Adrenal gland (tissue), 12 donors: ENCODE measurements around the gene EIF4A3. TPM values are rescaled to one million over a fixed set of nuclear protein-coding genes. Genes with fewer than 3 reads are reported as not detected.

Experiments used
- DNase-seq, 7 donors: peaks; one replicate each; pipeline ENCODE4 v3.0.0-alpha.2; 2019 to 2020
- H3K27ac ChIP-seq, 5 donors: fragments of 200-600 bp; sonication (generic) in 4 of 5; 1 replicate in 3 of 5; 2 replicates in 2 of 5; pipeline versions ENCODE4 v1.5.1 to v1.8.0; 2016 to 2020; ENCODE audit warnings: mild to moderate bottlenecking in 1 of 5
- H3K27me3 ChIP-seq: fragments of 200-600 bp; 2 replicates; pipeline ENCODE4 v1.8.0; 2021
- H3K36me3 ChIP-seq, 2 donors: fragments of 200-600 bp; replicated peaks in 1 of 2; 1 replicate in 1 of 2; 2 replicates in 1 of 2; pipeline versions ENCODE4 v1.5.1 to v1.8.0; 2018 to 2022
- H3K4me1 ChIP-seq, 2 donors: fragments of 200-600 bp; replicated peaks in 1 of 2; 1 replicate in 1 of 2; 2 replicates in 1 of 2; pipeline versions ENCODE4 v1.5.1 to v1.8.0; 2018 to 2021
- H3K4me3 ChIP-seq, 4 donors: fragments of 200-600 bp; sonication (generic) in 3 of 4; one replicate each; pipeline ENCODE4 v1.5.1; 2016 to 2018
- H3K9me3 ChIP-seq, 3 donors: fragments of 200-600 bp; sonication (generic) in 1 of 3; replicated peaks in 1 of 3; 1 replicate in 2 of 3; 2 replicates in 1 of 3; pipeline versions ENCODE4 v1.5.1 to v1.8.0; 2016 to 2021
- CTCF ChIP-seq, 6 experiments: fragments of 450-650 bp in 4 of 6; fragments of 200-600 bp in 2 of 6; sonication (generic) in 1 of 6; IDR thresholded peaks; 1 replicate in 5 of 6; 2 replicates in 1 of 6; pipeline versions ENCODE4 v1.5.1 to v1.8.0; 2016 to 2021; ENCODE audit warnings: antibody characterized with exemption in 6 of 6, mild to moderate bottlenecking in 2 of 6, moderate library complexity in 1 of 6
- POLR2A ChIP-seq, 2 donors: fragments of 450-650 bp; IDR thresholded peaks; one replicate each; pipeline ENCODE4 v1.6.1; 2017; ENCODE audit warnings: antibody characterized with exemption in 2 of 2, mild to moderate bottlenecking in 2 of 2, moderate library complexity in 1 of 2
- WGBS, 4 donors: extraction: QIAGEN DNeasy Blood & Tissue Kit in 2 of 4; methylation state at CpG; one replicate each; pipeline versions ENCODE4 v1.1.5 to v1.1.7; 2013 to 2017; 5-methylcytosine and 5-hydroxymethylcytosine counted together
- intact Hi-C, 2 donors: fragments of 100-400 bp; cut with DNase I; formaldehyde crosslinking; loops; one replicate each; pipeline versions ENCODE4 v1.14.1 to v1.15.0; 2022 to 2023
- polyA plus RNA-seq, 3 donors: library from polyadenylated mRNA; stranded (reverse); fragments of 200-250 nt in 2 of 3; fragments of 350-450 nt in 1 of 3; fragmentation: Illumina TruSeq in 1 of 3; extraction: RNeasy Lipid Tissue Mini Kit (QIAGEN cat#74804) in 1 of 3; gene quantifications; one replicate each; pipeline ENCODE4 v1.2.3, GENCODE V29; 2013 to 2014
- total RNA-seq, 9 donors: library from RNA; depleted of rRNA in 4 of 9; stranded (reverse); fragments of >200 nt in 4 of 9; fragments of 120-200 nt in 1 of 9; fragmentation: NEBNext Ultra II Directional in 1 of 9; extraction: Animal tissue kit (Norgen Biotek cat#: 25700) in 1 of 9; gene quantifications; one replicate each; pipeline versions ENCODE4 v1.1.0 to v1.2.4, GENCODE V29; 2013 to 2023
- donor health status: healthy with polysubstance abuse.
- donor health status: Bipolar disorder and iron deficiency.
- donor health status: DM: yes; HTN: yes; CAD: no.
- donor health status: DM: no; HTN: no; CAD: no.
- donor health status: DM: no; HTN: no; CAD: no.
- donor health status: DM: yes; HTN: yes; CAD: no.

EIF4A3 gene
- total and polyA plus RNA-seq, 12 donors: 31.0 to 161 (median 81.0) TPM

- Histone ChIP-seq H3K27me3 (no peaks in the 10 kb centered on the region), H3K36me3 (peaks cover 0 to 31% of the 10 kb centered on the region in 2 donors), H3K4me3 (no peak overlapping the region), H3K9me3 (no peaks in the 10 kb centered on the region), H3K4me1 (no peaks in the 10 kb centered on the region), H3K27ac (no peak overlapping the region)
- WGBS, 4 donors: 62 to 69% (median 65%) methylated on average over 3 of the region's 3 CpGs
- DNase-seq: no peak
- no peak for TF ChIP-seq CTCF (IDR thresholded peaks at IDR 0.05)
- no peak for TF ChIP-seq POLR2A (IDR thresholded peaks at IDR 0.05)
- intact Hi-C loops: loop anchor here in 1 of 2 donors (10.0 kb wide), 1 partner anchor 254 kb away; no protein-coding TSS in a partner anchor
Observed at GRCh38 chr17:80130992-80131391, 15.9 kb downstream of the EIF4A3 start.

- no peaks in the 10 kb centered on the region for H3K27me3 ChIP-seq
- no peaks in the 10 kb centered on the region for H3K4me1 ChIP-seq
- intact Hi-C loops: no loop called here
- H3K27ac ChIP-seq: no peak overlapping the region
- H3K36me3 ChIP-seq: peaks cover 0 to 12% of the 10 kb centered on the region in 2 donors
- no peaks in the 10 kb centered on the region for H3K9me3 ChIP-seq
- H3K4me3 ChIP-seq: no peak overlapping the region
- DNase-seq: no peak
- WGBS, 4 donors: 35 to 48% (median 43%) methylated on average over 4 of the region's 4 CpGs
- TF ChIP-seq CTCF (IDR thresholded peaks at IDR 0.05): no peak
- no peak for TF ChIP-seq POLR2A (IDR thresholded peaks at IDR 0.05)
Observed at GRCh38 chr17:80129006-80129565, 17.8 kb downstream of the EIF4A3 start.

- no peak for DNase-seq
- WGBS, 4 donors: 79 to 87% (median 81%) methylated on average over 3 of the region's 3 CpGs
- intact Hi-C loops: no loop called here
Observed at GRCh38 chr17:80126449-80126715, 20.5 kb downstream of the EIF4A3 start.

GRCh38 chr17:80125656-80126448, 21.1 kb downstream of the EIF4A3 start:
- WGBS, 4 donors: 68 to 80% (median 75%) methylated on average over 12 to 14 of the region's 14 CpGs
- intact Hi-C loops: no loop called here
- H3K9me3 ChIP-seq: no peaks in the 10 kb centered on the region
- H3K4me3 ChIP-seq: no peak overlapping the region
- H3K36me3 ChIP-seq: no peaks in the 10 kb centered on the region
- TF ChIP-seq CTCF (IDR thresholded peaks at IDR 0.05): no peak
- no peak for TF ChIP-seq POLR2A (IDR thresholded peaks at IDR 0.05)
- H3K27me3 ChIP-seq: no peaks in the 10 kb centered on the region
- H3K27ac ChIP-seq: no peak overlapping the region
- H3K4me1 ChIP-seq: no peaks in the 10 kb centered on the region
- peak in 1 of 7 donors; percentile 2 for DNase-seq

More at GRCh38 chr17:80126449-80126715, 20.5 kb downstream of the EIF4A3 start:
- H3K27ac ChIP-seq: no peak overlapping the region
- no peaks in the 10 kb centered on the region for H3K9me3 ChIP-seq
- H3K27me3 ChIP-seq: no peaks in the 10 kb centered on the region
- H3K4me3 ChIP-seq: no peak overlapping the region
- H3K36me3 ChIP-seq: no peaks in the 10 kb centered on the region
- no peaks in the 10 kb centered on the region for H3K4me1 ChIP-seq
- TF ChIP-seq POLR2A (IDR thresholded peaks at IDR 0.05) (no peak), CTCF (IDR thresholded peaks at IDR 0.05) (no peak)
